ENCODE data around the gene C4BPA. TPM values are rescaled to one million over a fixed set of nuclear protein-coding genes. Genes with fewer than 3 reads are reported as not detected.

C4BPA gene
- total RNA-seq (2022; extraction: Qiagen RNA extraction): 0.37 to 1.0 TPM (median 0.72 TPM) in 5 replicates

DNA sequence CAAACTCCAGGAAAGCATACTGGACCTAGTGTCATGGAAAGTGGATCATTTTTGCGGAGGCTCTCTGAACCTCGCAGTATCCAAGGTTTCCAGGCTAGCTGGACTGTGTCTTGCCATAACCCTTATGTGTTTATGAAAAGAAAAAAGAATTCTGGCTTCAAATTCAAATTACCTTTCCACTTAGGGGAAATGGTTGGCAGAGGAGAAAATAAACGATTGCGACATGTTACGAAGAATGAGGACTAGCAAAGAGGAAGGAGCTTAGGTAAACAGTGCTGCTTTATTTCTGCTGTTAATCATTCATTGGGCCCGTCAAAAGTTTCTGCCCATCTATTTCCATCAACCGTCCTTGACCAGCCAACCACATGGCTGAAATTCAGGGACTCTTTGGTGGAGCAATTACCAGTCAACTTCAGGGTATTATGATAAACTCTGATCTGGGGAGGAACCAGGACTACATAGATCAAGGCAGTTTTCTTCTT is at the start of gene C4BPA:
C4BPA (plus strand) TSS at position 342 of the 482 bp plus-strand sequence. CDS start 8,793 bp downstream, outside the sequence.

GRCh38 chr1:207088701-207089626 is 15.1 kb upstream of the C4BPA start, which contains the start of gene C4BPB:
C4BPB (plus strand) TSS chr1:207088860; CDS start chr1:207089532, 672 bp downstream.

Other genes starting within 250 kb of the C4BPA start
- gene IL20, start 238.6 kb upstream of the C4BPA start, total RNA-seq (2022; extraction: Qiagen RNA extraction): 0.06 TPM in 1 of 5 replicates, not detected in the others
- 0.27 to 0.57 TPM (median 0.33 TPM) in 5 replicates for gene IL24, start 206.8 kb upstream of the C4BPA start, total RNA-seq (2022; extraction: Qiagen RNA extraction)
- 3.3 to 6.3 TPM (median 4.9 TPM) in 5 replicates for gene FCMR, start 182.3 kb upstream of the C4BPA start, total RNA-seq (2022; extraction: Qiagen RNA extraction)
- gene PIGR, start 157.8 kb upstream of the C4BPA start, total RNA-seq (2022; extraction: Qiagen RNA extraction): not detected in 5 replicates
- gene FCAMR, start 133.8 kb upstream of the C4BPA start, total RNA-seq (2022; extraction: Qiagen RNA extraction): not detected in 5 replicates
- gene C1orf116, start 71.5 kb upstream of the C4BPA start, total RNA-seq (2022; extraction: Qiagen RNA extraction): 3.8 to 5.4 TPM (median 4.5 TPM) in 5 replicates
- gene YOD1, start 53.0 kb upstream of the C4BPA start, total RNA-seq (2022; extraction: Qiagen RNA extraction): 5.6 to 7.4 TPM (median 6.4 TPM) in 5 replicates
- 5.2 to 6.6 TPM (median 6.1 TPM) in 5 replicates for gene PFKFB2, start 51.0 kb upstream of the C4BPA start, total RNA-seq (2022; extraction: Qiagen RNA extraction)
- 1.4 to 1.8 TPM (median 1.6 TPM) in 5 replicates for gene C4BPB, start 15.4 kb upstream of the C4BPA start, total RNA-seq (2022; extraction: Qiagen RNA extraction)
- 98.0 to 141 TPM (median 126 TPM) in 5 replicates for gene CD55, start 217.4 kb downstream of the C4BPA start, total RNA-seq (2022; extraction: Qiagen RNA extraction)